Chondrocyte (in vitro differentiated cells): ENCODE results near the gene ABLIM3. TPM values are rescaled to one million over a fixed set of nuclear protein-coding genes. Genes with fewer than 3 reads are reported as not detected.

Experiments
- DNase-seq: peaks from one replicate; pipeline ENCODE4 v3.0.0; 2021; ENCODE audit warnings: mixed read lengths, low spot score
- H3K27ac Mint-ChIP-seq: one replicate; pipeline ENCODE4 v1.8.0; 2021; ENCODE audit warnings: mild to moderate bottlenecking, moderate library complexity, mixed read lengths; ENCODE audit not compliant: unreplicated experiment
- H3K27me3 Mint-ChIP-seq: 2 replicates; pipeline ENCODE4 v1.8.0; 2021; ENCODE audit warnings: low read depth, mixed read lengths
- H3K36me3 Mint-ChIP-seq: 2 replicates; pipeline ENCODE4 v1.8.0; 2021; ENCODE audit warnings: low read depth, mixed read lengths
- H3K4me1 Mint-ChIP-seq: 2 replicates; pipeline ENCODE4 v1.8.0; 2021; ENCODE audit warnings: low read depth, mild to moderate bottlenecking, mixed read lengths
- H3K4me3 Mint-ChIP-seq: one replicate; pipeline ENCODE4 v1.8.0; 2021; ENCODE audit warnings: mild to moderate bottlenecking, moderate library complexity, mixed read lengths; ENCODE audit not compliant: unreplicated experiment
- H3K9me3 Mint-ChIP-seq: 2 replicates; pipeline ENCODE4 v1.8.0; 2021; ENCODE audit warnings: low read depth, mixed read lengths
- total RNA-seq: library from RNA; stranded (reverse); gene quantifications from 3 replicates; pipeline ENCODE4 v1.2.1, GENCODE V29; 2021
- TF ChIP-seq, protein P1 (sequence below): fragments of 200-600 bp; sonication (generic); IDR thresholded peaks from 2 replicates; pipeline ENCODE4 v1.5.0; 2021; ENCODE audit warnings: antibody characterized with exemption, mild to moderate bottlenecking, moderate library complexity

ABLIM3 gene
- total RNA-seq, 1 donor from 2014 or later: 15.4 TPM

DNA sequence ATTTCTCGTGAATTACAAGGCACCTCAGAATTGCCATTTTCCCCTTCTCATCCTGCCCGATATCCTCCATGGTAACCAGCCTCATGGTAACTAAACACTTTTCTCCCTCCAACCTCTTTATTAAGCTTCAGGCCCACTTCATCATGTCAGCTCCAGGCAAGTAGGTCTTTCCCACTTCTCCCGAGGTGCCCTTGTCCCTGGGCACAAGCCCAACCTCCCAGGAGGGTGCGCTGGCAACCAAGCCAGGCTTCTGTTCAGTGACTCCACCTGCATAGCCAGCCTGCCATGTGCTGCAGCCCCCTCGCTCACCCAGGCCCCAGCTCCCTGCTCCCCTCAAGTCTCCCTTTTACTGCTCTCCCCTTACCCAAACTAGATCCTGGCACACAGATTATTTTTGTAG is 83.0 kb downstream of the ABLIM3 start:
- DNase-seq: no peak
- TF ChIP-seq, protein P1, sequence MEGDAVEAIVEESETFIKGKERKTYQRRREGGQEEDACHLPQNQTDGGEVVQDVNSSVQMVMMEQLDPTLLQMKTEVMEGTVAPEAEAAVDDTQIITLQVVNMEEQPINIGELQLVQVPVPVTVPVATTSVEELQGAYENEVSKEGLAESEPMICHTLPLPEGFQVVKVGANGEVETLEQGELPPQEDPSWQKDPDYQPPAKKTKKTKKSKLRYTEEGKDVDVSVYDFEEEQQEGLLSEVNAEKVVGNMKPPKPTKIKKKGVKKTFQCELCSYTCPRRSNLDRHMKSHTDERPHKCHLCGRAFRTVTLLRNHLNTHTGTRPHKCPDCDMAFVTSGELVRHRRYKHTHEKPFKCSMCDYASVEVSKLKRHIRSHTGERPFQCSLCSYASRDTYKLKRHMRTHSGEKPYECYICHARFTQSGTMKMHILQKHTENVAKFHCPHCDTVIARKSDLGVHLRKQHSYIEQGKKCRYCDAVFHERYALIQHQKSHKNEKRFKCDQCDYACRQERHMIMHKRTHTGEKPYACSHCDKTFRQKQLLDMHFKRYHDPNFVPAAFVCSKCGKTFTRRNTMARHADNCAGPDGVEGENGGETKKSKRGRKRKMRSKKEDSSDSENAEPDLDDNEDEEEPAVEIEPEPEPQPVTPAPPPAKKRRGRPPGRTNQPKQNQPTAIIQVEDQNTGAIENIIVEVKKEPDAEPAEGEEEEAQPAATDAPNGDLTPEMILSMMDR: no peak
- peaks cover 11% of the 10 kb centered on the region for H3K4me1 Mint-ChIP-seq
- H3K36me3 Mint-ChIP-seq: peaks cover 4% of the 10 kb centered on the region
- no peak overlapping the region for H3K4me3 Mint-ChIP-seq
- H3K27me3 Mint-ChIP-seq: no peaks in the 10 kb centered on the region
- H3K27ac Mint-ChIP-seq: no peak overlapping the region
- H3K9me3 Mint-ChIP-seq: no peaks in the 10 kb centered on the region

DNA sequence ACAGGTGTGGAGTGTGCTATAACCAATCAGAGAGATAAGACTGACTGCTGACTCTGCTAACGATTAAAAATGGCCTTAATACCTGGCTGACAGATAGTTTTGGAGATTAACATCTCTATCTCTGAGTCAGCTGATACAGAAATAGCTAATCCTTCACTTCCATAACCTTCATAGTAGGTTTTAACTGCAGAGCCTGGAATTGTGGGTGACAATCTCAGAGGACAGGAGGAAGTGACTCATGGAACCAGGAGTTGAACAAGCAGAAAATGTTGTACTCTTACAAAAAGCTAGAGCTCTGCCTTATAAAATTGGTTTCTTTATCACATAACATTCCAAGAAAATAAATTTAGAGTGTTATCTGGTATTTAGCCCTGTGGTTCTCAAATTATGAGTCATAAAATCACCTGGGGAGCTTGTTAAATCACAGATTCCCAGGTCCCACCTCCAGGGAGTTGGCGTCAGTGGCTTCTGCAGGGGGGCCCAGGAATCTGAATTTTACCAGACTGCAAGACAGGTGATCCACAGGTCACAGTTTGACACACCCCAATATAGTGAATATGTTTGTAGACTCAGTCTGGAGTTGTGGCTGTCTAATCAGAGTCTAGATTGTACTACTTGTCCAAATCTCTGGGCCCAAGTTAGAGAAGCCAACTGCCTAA is 86.0 kb downstream of the ABLIM3 start:
- Mint-ChIP-seq H3K4me3 (no peak overlapping the region), H3K9me3 (no peaks in the 10 kb centered on the region), H3K27me3 (peaks cover 4% of the 10 kb centered on the region), H3K36me3 (no peaks in the 10 kb centered on the region), H3K27ac (no peak overlapping the region), H3K4me1 (peaks cover 11% of the 10 kb centered on the region)
- TF ChIP-seq, protein P1: no peak
- no peak for DNase-seq

DNA sequence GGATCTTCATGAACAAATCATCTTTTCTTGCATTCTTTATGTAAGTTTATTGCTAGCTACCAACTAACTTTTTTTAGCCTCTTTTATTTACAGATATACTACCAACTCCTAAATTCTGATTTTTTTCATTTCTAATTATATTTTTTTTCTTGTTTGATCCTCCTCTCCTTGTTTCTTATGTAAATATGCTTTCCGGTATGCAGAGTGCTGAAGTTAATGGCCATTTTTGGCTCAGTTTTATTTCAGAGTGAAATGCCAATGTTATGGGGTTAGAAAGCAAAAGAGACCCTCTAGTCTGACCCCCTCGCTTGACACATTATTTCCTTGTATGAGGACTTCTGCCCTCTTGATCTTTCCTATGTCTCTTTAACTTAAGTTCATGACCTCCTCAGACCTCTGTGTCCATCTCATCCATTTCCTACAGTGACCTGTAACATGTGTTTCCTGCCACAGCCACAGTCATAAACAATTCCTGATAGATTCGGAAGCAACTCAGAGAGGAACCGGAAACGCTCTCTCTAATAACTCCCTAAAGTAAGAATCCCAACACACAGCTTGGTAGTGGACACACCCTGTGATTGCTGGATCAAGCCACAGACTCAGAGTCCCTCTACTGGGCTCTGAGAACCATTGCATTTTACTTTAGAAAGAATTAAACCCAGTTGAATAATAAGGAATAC is 87.5 kb downstream of the ABLIM3 start:
- Mint-ChIP-seq H3K4me3 (no peak overlapping the region), H3K27me3 (peaks cover 4% of the 10 kb centered on the region), H3K36me3 (peaks cover 3% of the 10 kb centered on the region), H3K9me3 (no peaks in the 10 kb centered on the region), H3K4me1 (peaks cover 11% of the 10 kb centered on the region), H3K27ac (peak overlapping the region; percentile 47)
- DNase-seq: no peak
- TF ChIP-seq, protein P1: peak; percentile 87

DNA sequence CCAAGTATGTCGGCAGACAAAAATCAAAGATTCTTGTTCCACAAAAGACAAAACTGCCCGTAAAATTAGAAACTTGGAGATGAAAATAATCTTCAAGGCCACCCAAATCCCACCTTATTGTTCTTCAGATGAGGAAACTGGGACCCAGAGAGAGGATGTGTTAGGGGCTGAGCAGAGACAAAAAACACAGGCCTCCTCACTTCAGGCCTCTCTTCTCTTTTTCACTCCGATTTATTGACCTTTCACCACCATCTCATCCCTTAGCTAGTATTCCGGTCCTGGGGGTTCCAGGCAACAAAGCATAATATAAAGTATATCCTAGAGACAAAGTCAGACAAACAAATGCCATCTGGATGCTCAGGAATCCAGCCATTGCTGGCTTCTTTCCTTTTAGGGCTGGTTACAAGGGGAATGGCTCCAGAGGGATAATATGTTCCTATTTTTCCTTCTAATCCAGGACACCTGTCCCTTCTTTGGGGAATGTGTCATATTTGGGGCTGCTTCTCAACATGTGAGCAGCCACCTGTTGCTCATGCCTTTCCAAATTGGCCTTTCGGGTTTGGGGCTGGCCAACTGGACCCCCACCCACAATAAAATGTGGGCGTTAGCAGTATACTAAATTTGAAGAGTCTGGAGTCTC is 88.1 kb downstream of the ABLIM3 start:
- Mint-ChIP-seq H3K27me3 (peaks cover 9% of the 10 kb centered on the region), H3K36me3 (peaks cover 6% of the 10 kb centered on the region), H3K27ac (no peak overlapping the region), H3K9me3 (no peaks in the 10 kb centered on the region), H3K4me1 (peaks cover 11% of the 10 kb centered on the region), H3K4me3 (no peak overlapping the region)
- DNase-seq: no peak
- TF ChIP-seq, protein P1: peak; percentile 51

DNA sequence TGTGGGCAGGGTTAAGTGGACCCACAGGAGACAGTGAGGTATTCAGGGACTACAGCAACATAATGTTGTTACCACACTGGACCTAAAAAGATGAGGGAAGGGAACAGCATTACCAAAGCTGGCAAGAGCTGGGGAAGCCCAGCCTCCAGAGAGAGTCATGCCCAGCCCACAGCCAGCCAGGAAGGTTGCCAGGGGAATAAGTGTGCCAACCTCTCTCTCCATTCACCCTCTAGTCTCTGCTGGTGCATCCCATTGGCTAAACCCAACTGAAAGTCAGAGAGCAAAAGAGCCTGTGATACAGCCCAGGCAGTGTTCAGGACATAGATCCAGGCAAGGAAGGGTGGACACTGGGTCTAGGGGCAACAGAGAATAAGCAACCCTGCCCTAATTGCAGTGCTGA is 94.5 kb downstream of the ABLIM3 start:
- Mint-ChIP-seq H3K9me3 (no peaks in the 10 kb centered on the region), H3K4me1 (peaks cover 4% of the 10 kb centered on the region), H3K27me3 (peaks cover 26% of the 10 kb centered on the region), H3K36me3 (peaks cover 11% of the 10 kb centered on the region), H3K27ac (no peak overlapping the region), H3K4me3 (no peak overlapping the region)
- TF ChIP-seq, protein P1: no peak
- no peak for DNase-seq
